Forelimb muscle (tissue), 1 donor: ENCODE data around the gene MXRA7. TPM values are rescaled to one million over a fixed set of nuclear protein-coding genes. Genes with fewer than 3 reads are reported as not detected.
"Not testable (repeated sequence)": the region's sequence is repeated elsewhere in the genome, so short reads cannot be mapped to it uniquely, and the experiment has no call there.

Experiments
- DNase-seq: peaks from one replicate; pipeline ENCODE4 v3.0.0-alpha.2; 2013; ENCODE audit warnings: low read depth
- polyA plus RNA-seq: library from polyadenylated mRNA; unstranded; fragments of 120-200 nt; gene quantifications from one replicate; pipeline ENCODE4 v1.2.1, GENCODE V29; 2013; ENCODE audit not compliant: insufficient read length

Gene MXRA7
- polyA plus RNA-seq, 1 donor = 135 TPM

DNA sequence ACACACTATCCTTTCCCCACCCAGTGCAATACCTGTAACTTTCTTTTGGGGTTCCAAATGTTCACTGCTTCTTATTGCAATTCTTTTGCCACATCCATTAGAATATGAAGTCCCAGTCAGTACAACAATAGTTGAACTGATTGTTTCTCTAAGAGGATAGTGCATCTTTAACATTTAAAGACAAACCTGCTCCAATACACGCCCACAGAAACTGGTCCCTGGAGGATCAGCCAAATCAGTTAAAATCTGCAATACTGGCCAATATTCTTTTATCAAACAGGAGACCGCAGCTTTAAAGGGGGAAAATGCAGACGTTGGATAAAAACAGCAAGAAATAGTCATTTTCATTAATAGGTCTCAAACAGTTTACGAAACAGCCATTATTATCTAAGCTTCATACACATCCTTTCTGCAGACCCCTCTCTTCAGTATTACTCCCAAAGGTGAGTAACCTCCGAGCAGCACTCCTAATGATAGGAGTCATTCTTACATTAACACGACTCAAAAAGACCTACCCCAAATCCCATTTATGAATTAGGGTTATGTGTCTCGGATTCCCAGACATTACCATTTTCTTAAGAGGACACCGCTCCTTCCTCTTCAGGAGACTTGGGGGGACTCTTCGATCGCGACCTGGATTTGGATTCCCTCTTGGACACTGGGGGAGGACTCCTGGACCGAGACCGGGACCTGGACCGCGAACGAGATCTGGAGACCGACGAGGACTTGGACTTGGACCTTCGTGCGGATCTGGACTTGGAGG, 25.0 kb upstream of the MXRA7 start:
- no peak for DNase-seq

DNA sequence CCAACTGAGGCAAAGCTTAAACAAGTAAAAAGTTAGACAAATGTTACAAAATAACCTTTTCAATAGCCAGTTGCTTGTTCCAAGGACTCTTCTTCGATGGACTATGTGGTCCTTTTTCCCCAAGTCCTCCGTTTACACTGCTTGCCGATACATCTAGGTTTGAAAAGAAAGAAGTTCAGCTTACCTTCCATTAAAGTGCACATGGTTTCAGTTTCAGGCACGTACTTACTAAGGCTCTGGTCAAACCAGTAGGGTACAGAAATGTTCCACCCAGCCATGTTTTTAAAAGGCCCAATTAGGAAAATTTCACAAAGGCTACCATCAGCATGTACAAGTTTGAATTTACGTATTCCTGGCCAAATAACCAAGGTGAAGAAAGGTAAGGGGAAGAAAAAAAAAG, 24.2 kb upstream of the MXRA7 start:
- no peak for DNase-seq

DNA sequence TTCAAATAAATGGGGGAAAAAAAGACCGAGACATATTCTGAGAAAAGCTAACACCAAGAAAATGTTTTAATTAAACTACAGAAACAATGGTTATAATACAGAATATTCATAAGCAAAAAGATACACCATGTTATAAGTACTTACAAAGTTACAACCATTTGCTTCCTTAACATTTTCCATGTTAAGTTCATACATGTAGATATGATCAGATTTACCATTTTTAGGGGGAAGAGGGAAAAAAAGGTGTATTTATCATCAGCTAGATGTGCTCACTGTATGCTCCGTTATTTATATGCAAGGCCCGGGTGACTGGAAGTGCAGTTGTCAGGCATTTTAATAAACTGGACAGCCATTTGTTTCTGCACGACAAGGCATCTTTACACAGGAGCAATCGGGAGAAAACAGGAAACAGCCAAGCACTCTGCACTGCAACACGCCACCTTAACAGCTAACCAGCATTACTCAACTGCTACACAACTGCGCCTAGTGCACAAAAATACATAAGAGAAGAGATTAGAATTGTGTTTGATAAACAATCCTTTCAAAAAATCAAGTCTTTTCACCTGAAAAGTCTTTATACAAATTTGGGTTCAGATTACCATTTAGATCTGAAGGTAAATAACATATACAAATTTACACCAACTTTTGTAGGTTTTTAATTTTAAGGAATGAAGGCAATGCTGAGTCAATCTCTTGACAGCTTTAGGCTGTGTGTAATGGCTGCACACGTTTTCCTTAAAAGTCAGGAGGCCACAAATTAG, 23.5 kb upstream of the MXRA7 start:
- DNase-seq = no peak

DNA sequence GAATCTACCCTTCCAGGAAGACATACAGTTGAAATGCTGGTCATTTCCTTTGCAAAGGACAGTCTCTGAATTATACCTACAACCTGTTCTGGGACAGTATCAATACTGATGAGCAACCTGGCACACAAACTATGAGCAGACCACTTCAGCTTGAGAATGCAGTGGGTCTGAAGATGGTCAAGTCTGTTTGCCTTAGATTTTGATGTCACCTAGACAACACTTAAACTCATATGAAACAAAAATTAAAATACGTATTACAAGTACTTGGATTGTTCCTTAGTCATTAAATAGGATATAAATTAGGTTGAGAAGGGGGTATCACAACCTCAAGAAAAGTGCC, 22.8 kb upstream of the MXRA7 start:
- no peak for DNase-seq

DNA sequence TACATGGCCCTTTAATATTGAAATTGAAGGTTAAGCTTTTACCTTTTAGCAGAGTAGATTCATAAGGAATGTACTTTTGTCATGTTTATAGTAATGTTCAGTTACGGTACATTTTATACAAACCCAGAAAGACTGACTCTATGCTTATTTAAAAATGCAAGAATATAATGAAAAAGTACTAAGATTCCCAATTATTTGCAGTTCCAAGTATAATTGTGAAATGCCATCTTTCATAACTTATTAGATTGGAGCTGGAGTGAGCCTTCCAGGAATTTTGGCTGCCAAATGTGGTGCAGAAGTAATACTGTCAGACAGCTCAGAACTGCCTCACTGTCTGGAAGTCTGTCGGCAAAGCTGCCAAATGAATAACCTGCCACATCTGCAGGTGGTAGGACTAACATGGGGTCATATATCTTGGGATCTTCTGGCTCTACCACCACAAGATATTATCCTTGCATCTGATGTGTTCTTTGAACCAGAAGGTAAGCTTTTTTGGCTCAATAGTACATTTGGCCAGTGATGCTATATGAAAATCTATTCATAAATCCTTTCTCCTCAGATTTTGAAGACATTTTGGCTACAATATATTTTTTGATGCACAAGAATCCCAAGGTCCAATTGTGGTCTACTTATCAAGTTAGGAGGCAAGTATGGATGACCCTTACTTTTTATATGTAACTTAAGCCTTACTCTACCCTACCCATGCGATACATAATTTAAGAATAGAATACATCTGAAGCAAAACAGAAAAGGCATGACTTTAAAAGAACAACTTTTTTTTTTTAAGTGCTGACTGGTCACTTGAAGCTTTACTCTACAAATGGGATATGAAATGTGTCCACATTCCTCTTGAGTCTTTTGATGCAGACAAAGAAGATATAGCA, 22.2 kb upstream of the MXRA7 start:
- DNase-seq = no peak

DNA sequence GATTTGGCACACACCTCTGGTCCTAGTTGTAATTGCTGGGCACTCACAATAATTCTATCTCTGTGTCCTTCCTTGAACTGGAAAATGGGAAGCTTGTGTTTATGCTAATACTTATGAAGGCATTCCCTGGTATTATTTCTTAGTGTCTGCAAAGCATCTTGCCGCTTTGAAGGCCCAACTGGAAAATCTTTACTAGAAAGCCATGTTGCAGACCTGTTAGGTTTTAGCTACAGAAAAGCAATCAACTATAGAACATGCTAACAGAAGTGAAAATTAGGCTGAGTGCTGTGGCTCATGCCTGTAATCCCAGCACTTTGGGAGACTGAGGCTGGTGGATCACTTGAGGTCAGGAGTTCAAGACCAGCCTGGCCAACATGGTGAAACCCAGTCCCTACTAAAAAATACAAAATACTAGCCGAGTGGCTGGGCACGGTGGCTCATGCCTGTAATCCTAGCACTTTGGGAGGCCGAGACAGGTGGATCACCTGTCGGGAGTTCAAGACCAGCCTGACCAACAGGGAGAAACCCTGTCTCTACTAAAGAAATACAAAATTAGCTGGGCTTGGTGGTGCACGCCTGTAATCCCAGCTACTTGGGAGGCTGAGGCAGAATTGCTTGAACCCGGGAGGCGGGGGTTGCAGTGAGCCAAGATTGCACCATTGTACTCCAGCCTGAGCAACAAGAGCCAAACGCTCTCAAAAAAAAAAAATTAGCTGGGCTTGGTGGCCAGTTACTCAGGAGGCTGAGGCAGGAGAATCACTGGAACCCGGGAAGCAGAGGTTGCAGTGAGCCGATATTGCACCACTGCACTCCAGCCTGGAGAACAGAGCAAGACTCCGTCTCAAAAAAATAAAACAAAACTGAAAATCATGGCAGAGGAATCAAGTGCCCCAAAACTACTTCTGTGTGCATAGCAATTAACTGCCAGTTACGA, 21.3 kb upstream of the MXRA7 start:
- DNase-seq = not testable (repeated sequence)

DNA sequence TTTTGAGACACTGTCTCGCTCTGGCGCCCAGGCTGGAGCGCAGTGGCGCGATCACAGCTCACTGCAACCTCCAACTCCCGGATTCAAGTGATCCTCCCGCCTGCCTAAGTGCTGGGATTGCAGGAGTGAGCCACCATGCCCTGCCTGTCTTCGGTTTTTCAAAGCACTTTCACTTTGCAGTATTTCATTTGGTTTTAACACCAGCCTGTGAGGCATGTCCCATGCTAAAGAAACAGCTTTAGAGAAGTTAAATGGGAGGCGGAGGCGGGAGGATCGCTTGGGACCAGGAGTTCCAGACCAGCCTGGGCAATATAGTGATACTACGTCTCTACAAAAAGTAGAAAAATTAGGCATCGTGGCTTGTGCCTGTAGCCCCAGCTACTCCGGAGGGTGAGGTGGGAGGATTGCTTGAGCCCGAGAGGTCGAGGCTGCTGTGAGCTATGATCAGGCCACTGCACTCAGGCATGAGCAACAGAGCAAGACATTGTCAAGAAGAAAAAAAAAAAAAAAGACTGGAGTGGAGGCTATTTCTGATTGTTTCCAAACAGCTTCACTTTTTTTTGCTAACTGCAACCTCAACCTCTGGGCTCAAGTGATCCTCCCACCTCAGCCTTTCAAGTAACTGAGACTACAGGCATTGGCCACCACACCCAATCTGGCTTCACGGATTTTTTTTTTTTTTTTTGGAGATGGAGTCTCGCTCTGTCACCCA, 17.1 kb upstream of the MXRA7 start:
- no peak for DNase-seq

DNA sequence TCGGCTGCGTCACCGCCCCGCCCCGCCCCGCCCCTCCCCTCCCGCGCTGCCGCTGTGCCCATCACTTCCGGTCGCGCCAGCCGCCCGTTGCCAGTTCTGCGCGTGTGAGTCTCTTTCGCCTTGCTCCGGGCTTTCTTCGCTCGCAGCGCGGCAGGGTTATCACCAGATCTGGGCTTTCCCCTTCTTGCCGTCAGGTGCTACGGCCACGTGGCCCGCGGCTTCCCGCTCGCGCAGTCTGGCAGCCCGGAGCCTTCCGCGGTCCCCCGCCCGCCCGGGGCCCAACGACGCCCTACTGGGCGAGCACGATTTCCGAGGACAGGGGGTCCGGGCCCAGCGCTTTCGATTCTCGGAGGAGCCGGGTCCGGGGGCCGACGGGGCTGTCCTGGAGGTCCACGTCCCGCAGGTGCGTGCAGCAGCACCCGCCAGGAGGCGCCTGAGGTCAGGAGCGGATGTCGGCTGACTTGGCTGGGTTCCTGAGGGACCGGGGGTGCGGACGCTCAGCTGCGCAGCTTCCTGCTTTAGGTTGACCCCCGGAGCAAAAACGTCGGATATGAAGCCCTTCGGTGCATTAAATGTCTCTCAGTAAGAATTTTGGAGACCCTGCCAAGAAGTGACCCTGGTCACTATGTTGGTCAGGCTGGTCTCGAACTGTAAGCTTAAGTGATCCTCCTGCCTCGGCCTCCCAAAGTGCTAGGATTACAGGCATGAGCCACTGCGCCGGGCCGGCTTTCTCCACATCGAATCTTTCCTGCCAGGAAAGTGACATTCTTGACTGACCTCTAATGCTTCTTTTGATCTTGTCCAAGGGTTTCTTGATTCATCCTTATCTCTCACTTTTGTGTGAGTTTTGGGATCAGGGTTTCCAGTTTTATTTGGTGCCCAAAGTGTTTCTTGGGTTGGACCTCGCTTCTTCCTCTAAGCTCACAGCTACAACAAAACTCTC, 16.3 kb upstream of the MXRA7 start, which contains the start of gene METTL23:
Gene METTL23, plus strand, starts transcription at position 64 of the 943 bp plus-strand sequence. CDS start 2,872 bp downstream, outside the sequence.
- DNase-seq = no peak

DNA sequence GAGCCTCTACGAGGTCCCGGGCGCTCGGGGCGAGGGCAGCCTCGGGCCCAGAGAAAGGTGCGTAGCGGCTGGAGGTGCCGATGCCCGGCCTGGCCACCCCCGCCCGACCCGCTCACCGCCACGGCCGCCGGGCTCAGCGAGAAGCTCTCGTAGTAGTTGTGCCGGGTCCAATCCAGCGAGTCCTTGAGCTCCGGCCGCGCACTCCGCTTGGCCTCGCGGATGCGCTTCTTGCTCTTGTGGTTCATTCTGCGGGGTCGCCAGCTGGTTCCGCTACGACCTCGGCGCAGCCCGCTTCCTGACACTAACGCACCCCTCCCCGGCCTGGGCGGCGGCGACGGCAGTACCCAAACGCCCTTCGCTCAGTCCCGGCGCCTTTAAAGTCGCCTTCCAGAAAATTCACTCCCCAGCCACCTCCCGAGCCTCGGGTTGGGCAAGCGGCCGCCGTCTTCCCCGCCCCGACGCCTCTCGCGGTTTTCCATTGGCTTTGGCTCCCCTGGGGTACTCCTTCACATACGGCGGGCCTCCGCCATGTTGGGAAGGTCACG, 15.5 kb upstream of the MXRA7 start, which contains the start of gene JMJD6:
Gene JMJD6, minus strand, starts transcription at position 376 of the 545 bp plus-strand sequence. Its CDS starts 131 bp downstream, at position 245.
- peak; percentile 88 for DNase-seq

DNA sequence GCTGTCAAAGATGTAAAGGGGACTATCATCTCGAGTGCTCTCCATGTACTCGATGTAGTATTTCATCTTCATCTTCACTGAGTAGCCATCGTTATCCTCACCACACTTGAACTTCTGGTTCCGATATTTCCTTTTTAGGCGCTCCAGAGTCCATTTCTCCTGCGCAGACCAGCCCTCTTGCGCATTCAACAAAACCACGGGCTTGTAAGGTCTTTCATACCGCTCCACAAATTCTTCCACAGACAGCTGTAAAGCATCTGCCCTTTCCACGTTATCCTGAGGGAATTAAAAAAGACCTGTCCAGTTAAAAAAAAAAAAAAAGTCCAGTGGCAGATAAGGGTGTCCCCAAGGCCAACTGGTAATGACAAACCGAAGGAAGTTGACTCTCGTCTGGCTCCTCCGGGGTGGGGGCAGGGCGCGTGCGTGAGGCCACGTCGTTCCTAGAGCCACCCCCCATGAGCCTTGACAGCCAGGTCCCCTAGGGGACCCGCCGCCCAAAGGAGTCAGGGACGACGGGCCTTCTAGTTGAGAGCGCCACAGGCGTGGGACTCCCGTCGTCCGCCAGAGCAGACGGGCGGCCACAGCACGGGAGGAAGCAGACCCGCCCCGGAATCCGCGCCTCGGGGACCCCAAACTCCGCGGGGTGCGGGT, 14.9 kb upstream of the MXRA7 start:
- DNase-seq = no peak

DNA sequence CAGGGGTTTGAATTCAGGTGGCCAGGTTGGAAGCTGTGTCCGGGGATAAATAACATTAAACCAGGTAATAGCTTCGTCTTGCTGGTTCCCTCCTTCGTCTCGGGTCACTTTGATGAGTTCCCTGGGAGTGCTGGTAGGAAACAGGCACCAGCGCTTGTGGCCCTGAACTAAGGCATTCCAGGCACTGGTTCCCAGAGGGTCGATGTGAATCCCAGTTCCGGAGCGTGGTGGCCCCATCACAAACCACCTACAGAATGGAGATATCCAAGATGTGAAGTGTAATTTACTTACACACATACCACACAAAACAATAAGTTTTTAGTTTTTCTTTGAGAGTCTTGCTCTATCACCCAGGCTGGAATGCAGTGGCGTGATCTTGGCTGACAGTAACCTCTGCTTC, 13.0 kb upstream of the MXRA7 start:
- no peak for DNase-seq

DNA sequence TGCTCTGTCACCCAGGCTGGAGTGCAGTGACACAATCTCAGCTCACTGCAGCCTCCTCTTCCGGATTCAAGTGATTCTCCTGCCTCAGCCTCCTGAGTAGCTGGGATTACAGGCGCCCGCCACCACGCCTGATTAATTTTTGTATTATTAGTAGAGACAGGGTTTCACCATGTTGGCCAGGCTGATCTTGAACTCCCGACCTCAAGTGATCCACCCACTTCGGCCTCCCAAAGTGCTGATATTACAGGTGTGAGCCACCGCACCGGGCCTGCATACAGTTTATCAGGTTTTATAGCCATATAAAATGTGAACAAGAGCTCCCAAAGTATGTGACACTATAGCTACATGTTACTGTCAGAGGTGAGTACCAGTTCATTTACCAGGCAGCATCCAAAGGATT, 12.2 kb upstream of the MXRA7 start:
- not testable (repeated sequence) for DNase-seq

DNA sequence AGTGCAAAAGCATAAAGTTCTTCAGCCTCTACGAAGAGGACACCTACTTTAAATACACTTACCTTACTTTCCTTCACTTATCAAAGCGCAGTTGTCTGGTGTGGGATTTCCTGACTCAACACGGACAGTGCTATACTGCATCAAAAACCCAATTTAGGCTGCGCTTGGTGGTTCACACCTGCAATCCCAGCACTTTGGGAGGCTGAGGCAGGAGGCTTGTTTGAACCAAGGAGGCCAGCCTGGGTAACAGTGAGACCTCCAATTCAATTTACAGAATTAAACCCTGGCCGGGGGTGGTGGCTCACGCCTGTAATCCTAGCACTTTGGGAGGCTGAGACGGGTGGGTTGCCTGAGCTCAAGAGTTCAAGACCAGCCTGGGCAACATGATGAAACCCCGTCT, 11.5 kb upstream of the MXRA7 start:
- no peak for DNase-seq

DNA sequence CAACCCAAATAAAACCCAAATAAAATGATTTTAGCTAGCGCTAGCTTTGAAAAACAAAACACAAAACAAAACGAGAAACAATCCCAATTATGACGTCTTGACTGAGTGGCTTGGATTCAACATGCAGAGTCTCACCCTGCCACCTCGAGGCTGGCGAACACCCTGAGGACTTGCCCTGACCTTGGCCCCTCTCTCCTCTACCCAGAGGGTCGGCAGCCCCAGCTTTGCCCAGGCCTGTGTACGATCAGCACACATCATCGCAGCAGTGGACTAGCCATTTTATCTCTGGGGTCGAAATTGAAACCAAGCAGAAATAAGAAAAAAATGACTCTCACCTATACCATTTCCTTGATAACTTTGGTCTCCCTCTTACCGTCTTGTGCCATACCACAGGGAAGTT, 10.7 kb upstream of the MXRA7 start:
- DNase-seq = no peak

DNA sequence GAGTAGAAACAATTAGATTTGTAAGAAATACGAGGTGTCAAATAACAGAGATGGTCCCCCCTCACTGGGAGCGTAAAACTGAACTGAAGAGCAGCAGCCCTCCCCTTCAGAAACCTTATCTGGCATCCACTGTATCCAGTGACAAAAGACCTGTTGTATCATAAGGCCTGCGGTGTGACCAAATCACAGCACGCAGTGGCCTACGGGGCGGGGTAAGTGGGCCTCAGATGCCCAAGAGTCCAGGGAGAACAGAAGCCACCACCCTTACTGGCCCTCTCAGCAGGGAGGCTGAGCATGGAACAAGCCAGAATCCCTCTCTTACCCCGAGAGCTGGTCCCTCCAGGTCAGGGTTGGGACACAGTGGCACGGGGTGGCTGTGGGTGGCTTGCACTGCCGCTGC, 10.2 kb upstream of the MXRA7 start:
- no peak for DNase-seq

DNA sequence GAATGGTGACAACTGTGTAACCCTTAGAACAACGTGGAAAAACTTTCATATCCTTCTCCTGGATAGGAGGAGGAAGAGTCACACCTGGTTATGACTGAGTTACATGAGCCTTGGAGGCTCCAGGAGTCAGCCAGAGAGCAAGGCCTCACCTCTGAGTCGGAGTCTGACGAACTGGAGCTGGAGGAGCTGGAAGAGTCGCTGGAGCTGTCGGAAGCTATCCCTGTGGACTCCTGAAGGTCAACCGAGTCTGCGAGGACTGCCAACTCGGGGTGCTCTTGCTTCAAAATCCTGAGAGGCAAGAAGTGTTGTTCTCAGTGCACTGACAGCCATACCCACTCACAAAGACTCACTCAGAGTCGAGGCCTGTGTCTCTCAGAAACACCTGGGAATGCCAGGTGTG, 9.4 kb upstream of the MXRA7 start:
- no peak for DNase-seq

DNA sequence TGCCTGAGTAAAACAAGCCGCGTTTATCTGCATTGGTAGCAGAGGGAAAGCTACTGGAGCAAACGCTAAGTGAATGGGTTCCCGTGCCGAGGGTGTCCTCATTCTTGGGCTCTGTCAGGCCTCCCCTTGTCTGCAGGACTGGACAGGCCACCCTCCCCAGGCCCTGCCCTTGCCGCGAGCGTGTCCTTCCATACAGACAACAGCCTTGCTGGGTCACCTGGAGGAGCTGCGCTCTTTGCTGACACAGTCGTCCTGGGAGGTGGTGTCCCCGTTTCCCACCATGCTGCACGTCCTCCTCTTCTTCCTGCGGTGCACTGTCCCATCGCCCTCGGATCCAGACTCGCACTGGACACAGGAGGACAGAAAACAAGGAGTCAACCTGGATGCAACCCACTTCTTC, 7.8 kb upstream of the MXRA7 start:
- no peak for DNase-seq

DNA sequence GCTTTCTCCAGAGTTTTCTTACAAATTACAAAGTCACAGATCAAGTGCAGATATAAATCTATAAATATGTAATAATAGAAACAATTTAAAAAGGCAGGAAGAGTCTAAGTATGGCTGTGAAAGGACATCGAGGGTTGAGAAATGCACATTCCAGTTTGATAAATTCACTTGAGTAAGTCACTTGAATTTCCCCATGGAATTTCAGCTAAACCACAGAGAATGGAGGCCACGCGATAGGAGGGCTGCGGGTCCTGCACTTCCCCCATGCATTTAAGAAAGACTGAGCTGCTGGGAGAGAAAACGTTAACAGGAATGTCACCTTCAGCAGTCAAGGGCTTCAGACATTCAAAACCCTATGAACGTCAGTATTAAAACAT, 6.1 kb upstream of the MXRA7 start:
- DNase-seq = no peak
